Endothelial cell (in vitro differentiated cells): ENCODE measurements around the gene FADS3. TPM values are rescaled to one million over a fixed set of nuclear protein-coding genes. Genes with fewer than 3 reads are reported as not detected.

Source experiments
- DNase-seq: peaks from one replicate; pipeline ENCODE4 v3.0.0; 2021; ENCODE audit warnings: low spot score
- H3K27ac Mint-ChIP-seq: one replicate; pipeline ENCODE4 v1.8.0; 2021; ENCODE audit warnings: mixed read lengths, inconsistent platforms; ENCODE audit not compliant: unreplicated experiment
- H3K27me3 Mint-ChIP-seq: one replicate; pipeline ENCODE4 v1.8.0; 2021; ENCODE audit warnings: mild to moderate bottlenecking, moderate library complexity, mixed read lengths, inconsistent platforms; ENCODE audit not compliant: unreplicated experiment
- H3K36me3 Mint-ChIP-seq: one replicate; pipeline ENCODE4 v1.8.0; 2021; ENCODE audit warnings: mild to moderate bottlenecking, low read depth, mixed read lengths, inconsistent platforms; ENCODE audit not compliant: unreplicated experiment
- H3K4me1 Mint-ChIP-seq: one replicate; pipeline ENCODE4 v1.8.0; 2021; ENCODE audit warnings: mild to moderate bottlenecking, mixed read lengths, inconsistent platforms; ENCODE audit not compliant: unreplicated experiment
- H3K4me3 Mint-ChIP-seq: one replicate; pipeline ENCODE4 v1.8.0; 2021; ENCODE audit warnings: mild to moderate bottlenecking, mixed read lengths, inconsistent platforms; ENCODE audit not compliant: unreplicated experiment
- H3K9me3 Mint-ChIP-seq: one replicate; pipeline ENCODE4 v1.8.0; 2021; ENCODE audit warnings: mixed read lengths, inconsistent platforms; ENCODE audit not compliant: unreplicated experiment
- total RNA-seq: library from RNA; stranded (reverse); fragmentation: NEBNext Ultra II Directional; extraction: Animal tissue kit (Norgen Biotek cat#: 25700); gene quantifications from one replicate; pipeline ENCODE4 v1.2.1, GENCODE V29; 2021; ENCODE audit not compliant: unreplicated experiment
- TF ChIP-seq, protein P1 (sequence below): fragments of 200-600 bp; sonication (generic); IDR thresholded peaks from one replicate; pipeline ENCODE4 v1.5.0; 2021; ENCODE audit warnings: antibody characterized with exemption; ENCODE audit not compliant: unreplicated experiment

The FADS3 gene
- total RNA-seq, 1 donor from 2014 or later, result 42.0 TPM

DNA sequence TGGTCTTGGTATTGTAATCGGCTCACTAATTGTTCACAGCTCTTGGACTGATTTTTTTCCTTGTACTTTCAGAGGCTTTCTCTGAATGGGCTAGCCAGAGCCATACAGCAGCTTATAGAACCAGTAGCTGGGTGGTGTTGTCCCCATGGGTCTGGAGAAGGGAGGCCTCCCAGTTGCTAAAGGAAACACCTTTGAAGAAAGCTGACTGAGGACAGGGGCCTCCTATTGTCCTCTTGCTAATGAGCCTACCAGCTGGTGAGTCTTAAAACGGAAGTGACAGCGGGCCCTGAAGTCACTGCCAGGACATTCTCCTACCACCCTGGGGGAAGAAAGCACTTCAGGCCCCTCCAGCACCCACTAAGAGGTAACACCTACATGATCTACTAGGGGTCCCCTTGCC is 9.9 kb downstream of the FADS3 start:
- peaks cover 13% of the 10 kb centered on the region for H3K27me3 Mint-ChIP-seq
- peak overlapping the region; percentile 99 for H3K27ac Mint-ChIP-seq
- TF ChIP-seq, protein P1, sequence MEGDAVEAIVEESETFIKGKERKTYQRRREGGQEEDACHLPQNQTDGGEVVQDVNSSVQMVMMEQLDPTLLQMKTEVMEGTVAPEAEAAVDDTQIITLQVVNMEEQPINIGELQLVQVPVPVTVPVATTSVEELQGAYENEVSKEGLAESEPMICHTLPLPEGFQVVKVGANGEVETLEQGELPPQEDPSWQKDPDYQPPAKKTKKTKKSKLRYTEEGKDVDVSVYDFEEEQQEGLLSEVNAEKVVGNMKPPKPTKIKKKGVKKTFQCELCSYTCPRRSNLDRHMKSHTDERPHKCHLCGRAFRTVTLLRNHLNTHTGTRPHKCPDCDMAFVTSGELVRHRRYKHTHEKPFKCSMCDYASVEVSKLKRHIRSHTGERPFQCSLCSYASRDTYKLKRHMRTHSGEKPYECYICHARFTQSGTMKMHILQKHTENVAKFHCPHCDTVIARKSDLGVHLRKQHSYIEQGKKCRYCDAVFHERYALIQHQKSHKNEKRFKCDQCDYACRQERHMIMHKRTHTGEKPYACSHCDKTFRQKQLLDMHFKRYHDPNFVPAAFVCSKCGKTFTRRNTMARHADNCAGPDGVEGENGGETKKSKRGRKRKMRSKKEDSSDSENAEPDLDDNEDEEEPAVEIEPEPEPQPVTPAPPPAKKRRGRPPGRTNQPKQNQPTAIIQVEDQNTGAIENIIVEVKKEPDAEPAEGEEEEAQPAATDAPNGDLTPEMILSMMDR, result no peak
- no peak overlapping the region for H3K4me3 Mint-ChIP-seq
- H3K9me3 Mint-ChIP-seq, result no peaks in the 10 kb centered on the region
- peaks cover 15% of the 10 kb centered on the region for H3K36me3 Mint-ChIP-seq
- peaks cover 20% of the 10 kb centered on the region for H3K4me1 Mint-ChIP-seq
- no peak for DNase-seq

DNA sequence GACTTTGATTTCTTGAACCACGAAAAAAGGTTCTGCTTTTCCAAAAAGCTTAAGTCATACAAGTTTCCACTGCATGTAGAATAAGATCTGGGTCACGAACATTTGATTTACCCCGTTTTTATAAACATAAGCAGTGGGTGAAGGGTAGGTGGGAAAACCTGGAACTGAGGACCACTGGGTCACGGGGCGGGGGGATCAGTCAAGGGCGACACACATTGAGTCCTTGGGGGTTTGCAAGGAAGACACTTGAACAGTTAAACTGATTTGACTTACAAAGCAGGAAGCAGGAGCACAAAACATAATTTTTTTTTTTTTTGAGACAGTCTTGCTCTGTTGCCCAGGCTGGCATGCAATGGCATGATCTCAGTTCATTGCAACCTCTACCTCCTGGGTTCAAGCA is 10.9 kb downstream of the FADS3 start:
- Mint-ChIP-seq H3K9me3 (no peaks in the 10 kb centered on the region), H3K4me3 (peak overlapping the region; percentile 58), H3K27ac (peak overlapping the region; percentile 96)

DNA sequence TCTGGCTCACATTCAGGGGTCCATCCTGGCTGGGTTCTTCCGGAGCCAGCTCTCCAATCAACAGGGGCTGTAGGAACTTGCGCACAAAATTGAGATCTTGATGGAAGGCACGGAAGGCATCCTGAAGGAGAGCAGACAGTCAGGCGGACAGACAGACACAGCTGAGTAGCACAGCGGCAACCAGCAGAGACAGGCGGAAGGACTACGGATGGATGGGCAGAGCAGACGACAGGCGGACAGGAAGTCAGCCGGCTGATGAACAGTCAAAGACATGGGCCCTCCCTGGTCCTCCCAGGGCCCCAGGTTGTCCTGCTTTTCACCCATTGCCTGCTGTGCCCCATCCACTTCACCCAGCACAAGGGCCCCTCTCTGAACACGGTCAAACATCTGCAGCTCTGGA is 11.3 kb downstream of the FADS3 start:
- peaks cover 15% of the 10 kb centered on the region for H3K36me3 Mint-ChIP-seq
- H3K4me1 Mint-ChIP-seq, result peaks cover 20% of the 10 kb centered on the region
- H3K4me3 Mint-ChIP-seq, result no peak overlapping the region
- peaks cover 9% of the 10 kb centered on the region for H3K27me3 Mint-ChIP-seq
- TF ChIP-seq, protein P1, result no peak
- H3K9me3 Mint-ChIP-seq, result no peaks in the 10 kb centered on the region
- no peak overlapping the region for H3K27ac Mint-ChIP-seq
- DNase-seq, result no peak

More for the DNA sequence above, 10.9 kb downstream of the FADS3 start:
- peaks cover 9% of the 10 kb centered on the region for H3K27me3 Mint-ChIP-seq
- peaks cover 20% of the 10 kb centered on the region for H3K4me1 Mint-ChIP-seq
- H3K36me3 Mint-ChIP-seq, result peaks cover 15% of the 10 kb centered on the region
- DNase-seq, result no peak
- TF ChIP-seq, protein P1, result no peak

DNA sequence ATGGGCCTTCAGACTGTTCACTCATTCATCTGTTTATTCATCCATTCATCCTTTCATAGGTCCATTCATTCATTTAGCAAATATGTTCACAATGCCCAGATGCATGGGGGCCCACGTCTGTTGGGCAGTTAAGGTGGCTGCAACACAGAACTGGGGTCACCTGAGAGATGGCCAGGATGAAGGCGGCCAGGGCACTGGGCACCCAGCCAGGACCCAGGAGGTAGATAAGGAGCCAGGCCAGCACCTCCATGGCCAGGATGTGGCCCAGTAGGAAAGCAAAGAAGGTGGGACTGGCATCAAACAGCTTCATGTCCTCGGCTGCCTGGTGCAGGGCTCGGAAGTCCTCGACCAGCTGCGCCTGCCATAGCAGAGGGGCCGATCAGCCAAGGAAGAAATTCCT is 12.2 kb downstream of the FADS3 start:
- TF ChIP-seq, protein P1, result no peak
- DNase-seq, result no peak
- Mint-ChIP-seq H3K4me3 (no peak overlapping the region), H3K36me3 (peaks cover 15% of the 10 kb centered on the region), H3K27ac (no peak overlapping the region), H3K9me3 (no peaks in the 10 kb centered on the region), H3K4me1 (peaks cover 20% of the 10 kb centered on the region), H3K27me3 (peaks cover 11% of the 10 kb centered on the region)

DNA sequence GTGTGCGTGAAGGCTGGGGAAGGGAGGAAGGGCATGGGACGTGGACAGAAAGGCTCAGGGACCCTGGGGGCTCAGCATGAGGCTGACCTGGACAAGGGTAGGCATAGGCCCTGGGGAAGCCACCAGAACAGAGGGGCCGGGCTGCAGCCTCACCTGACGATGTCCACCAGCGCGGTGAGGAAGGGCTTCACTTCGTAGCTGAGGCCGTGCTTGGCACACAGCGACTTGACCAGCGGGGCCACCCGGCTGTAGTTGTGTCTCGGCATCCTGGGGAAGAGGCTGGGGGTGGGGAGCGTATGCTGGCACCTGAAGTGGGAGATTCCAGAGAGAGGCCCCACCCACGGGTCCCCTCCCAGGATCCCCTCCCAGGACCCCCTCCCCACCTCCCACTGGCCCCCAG is 15.6 kb downstream of the FADS3 start:
- Mint-ChIP-seq H3K36me3 (peaks cover 8% of the 10 kb centered on the region), H3K9me3 (no peaks in the 10 kb centered on the region), H3K4me3 (no peak overlapping the region), H3K27me3 (peaks cover 11% of the 10 kb centered on the region), H3K4me1 (peaks cover 10% of the 10 kb centered on the region), H3K27ac (no peak overlapping the region)
- TF ChIP-seq, protein P1, result no peak
- no peak for DNase-seq
